ENCODE results near the gene MNAT1. TPM values are rescaled to one million over a fixed set of nuclear protein-coding genes. Genes with fewer than 3 reads are reported as not detected.
A peak's percentile ranks its signal among the peaks of the same experiment; 100 is the strongest.

MNAT1 gene
- total and polyA plus RNA-seq, 4 donors = 16.7 to 85.5 (median 21.6) TPM

DNA sequence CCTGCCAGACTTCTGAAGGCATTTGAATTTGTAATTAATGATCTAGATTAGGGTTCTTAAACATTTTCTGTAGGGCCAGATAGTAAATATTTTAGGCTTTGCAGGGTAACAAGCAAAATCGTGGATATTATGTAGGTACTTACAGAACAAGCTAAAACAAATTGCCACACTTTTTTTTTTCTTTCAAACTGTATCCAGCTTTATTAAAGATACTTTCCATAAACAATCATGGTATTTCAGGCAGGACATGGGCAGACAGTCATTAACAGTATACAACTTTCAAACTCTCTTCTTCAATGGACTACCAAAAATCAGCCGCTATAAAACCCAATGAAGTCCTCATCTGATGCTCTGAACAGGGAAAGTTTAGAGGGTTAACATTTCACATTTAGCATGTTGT lies 236.7 kb downstream of the MNAT1 start:
- no peaks in the 10 kb centered on the region for H3K9me3 ChIP-seq (ENCODE audit: control insufficient read depth in 4 of 4, insufficient read depth in 3 of 4, low read length in 3 of 4)
- DNase-seq (no peak), ATAC-seq (ENCODE audit: insufficient read depth, low FRiP score) (no peak)
- H3K36me3 ChIP-seq (ENCODE audit: control insufficient read depth in 4 of 4, insufficient read depth in 4 of 4, low read length in 4 of 4) = peaks cover 2 to 8% (median 5%) of the 10 kb centered on the region in 4 donors
- no peak overlapping the region for H3K4me3 ChIP-seq
- H3K27me3 ChIP-seq (ENCODE audit: control insufficient read depth in 3 of 3, insufficient read depth in 3 of 3, low read length in 2 of 3) = no peaks in the 10 kb centered on the region
- H3K4me1 ChIP-seq (ENCODE audit: control insufficient read depth in 5 of 5, insufficient read depth in 5 of 5, low read length in 5 of 5) = peaks cover 0 to 9% (median 0%) of the 10 kb centered on the region in 5 donors
- H3K9ac ChIP-seq (ENCODE audit: insufficient read depth in 1 of 2, low read length in 2 of 2) = no peak overlapping the region
- TF ChIP-seq, protein P1, sequence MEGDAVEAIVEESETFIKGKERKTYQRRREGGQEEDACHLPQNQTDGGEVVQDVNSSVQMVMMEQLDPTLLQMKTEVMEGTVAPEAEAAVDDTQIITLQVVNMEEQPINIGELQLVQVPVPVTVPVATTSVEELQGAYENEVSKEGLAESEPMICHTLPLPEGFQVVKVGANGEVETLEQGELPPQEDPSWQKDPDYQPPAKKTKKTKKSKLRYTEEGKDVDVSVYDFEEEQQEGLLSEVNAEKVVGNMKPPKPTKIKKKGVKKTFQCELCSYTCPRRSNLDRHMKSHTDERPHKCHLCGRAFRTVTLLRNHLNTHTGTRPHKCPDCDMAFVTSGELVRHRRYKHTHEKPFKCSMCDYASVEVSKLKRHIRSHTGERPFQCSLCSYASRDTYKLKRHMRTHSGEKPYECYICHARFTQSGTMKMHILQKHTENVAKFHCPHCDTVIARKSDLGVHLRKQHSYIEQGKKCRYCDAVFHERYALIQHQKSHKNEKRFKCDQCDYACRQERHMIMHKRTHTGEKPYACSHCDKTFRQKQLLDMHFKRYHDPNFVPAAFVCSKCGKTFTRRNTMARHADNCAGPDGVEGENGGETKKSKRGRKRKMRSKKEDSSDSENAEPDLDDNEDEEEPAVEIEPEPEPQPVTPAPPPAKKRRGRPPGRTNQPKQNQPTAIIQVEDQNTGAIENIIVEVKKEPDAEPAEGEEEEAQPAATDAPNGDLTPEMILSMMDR (IDR thresholded peaks at IDR 0.05; ENCODE audit: control extremely low read depth, extremely low read depth) = no peak
- no peak overlapping the region for H3K27ac ChIP-seq (ENCODE audit: low read depth in 1 of 2, low read length in 1 of 2)
- 36 to 41% methylated on average over 2 of the region's 2 CpGs for WGBS, 2 donors

DNA sequence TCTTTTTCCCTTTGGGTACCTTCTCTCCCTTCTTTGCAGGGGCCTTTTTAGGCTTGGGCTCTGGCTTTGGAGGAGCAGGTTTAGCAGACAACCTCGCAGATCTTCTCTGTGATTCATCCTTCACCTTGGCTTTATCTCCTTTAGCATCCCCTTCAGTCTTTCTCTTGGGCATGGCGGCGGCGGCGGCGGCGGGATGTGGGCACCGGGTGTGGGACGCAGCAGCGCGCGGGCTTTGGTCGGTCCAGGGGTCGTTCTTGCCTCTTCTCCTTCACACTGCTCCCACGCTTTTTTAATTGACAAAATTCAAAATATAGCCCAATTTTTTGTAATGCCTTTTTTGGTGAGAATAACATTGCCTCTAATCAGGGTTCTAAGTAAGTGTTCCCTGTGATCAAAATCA lies 237.7 kb downstream of the MNAT1 start:
- Histone ChIP-seq H3K9ac (ENCODE audit: insufficient read depth in 1 of 2, low read length in 2 of 2) (no peak overlapping the region), H3K4me3 (no peak overlapping the region), H3K36me3 (ENCODE audit: control insufficient read depth in 4 of 4, insufficient read depth in 4 of 4, low read length in 4 of 4) (peaks cover 2 to 8% (median 5%) of the 10 kb centered on the region in 4 donors), H3K4me1 (ENCODE audit: control insufficient read depth in 5 of 5, insufficient read depth in 5 of 5, low read length in 5 of 5) (peaks cover 0 to 9% (median 0%) of the 10 kb centered on the region in 5 donors), H3K9me3 (ENCODE audit: control insufficient read depth in 4 of 4, insufficient read depth in 3 of 4, low read length in 3 of 4) (no peaks in the 10 kb centered on the region), H3K27ac (ENCODE audit: low read depth in 1 of 2, low read length in 1 of 2) (no peak overlapping the region), H3K27me3 (ENCODE audit: control insufficient read depth in 3 of 3, insufficient read depth in 3 of 3, low read length in 2 of 3) (no peaks in the 10 kb centered on the region)
- TF ChIP-seq, protein P1 (IDR thresholded peaks at IDR 0.05; ENCODE audit: control extremely low read depth, extremely low read depth) = no peak
- no peak for DNase-seq
- WGBS, 2 donors = 97% methylated on average over 15 of the region's 15 CpGs
- no peak for ATAC-seq (ENCODE audit: insufficient read depth, low FRiP score)

DNA sequence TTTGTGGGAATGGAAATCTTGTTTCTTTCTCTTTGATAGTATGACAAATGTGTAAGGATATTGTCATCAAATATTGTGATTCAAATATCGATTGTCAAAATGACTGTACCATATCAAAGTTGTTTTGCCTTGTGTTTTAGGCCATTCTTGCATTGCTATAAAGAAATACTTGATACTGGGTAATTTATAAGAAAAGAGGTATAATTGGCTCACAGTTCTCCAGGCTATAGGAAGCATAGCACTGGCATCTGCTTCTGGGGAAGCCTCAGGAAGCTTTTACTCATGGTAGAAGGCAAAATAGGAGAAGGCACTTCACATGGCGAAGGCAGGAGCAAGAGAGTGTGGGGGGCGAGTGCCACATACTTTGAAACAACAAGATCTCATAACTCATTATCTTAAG lies 238.5 kb downstream of the MNAT1 start:
- WGBS, 2 donors = 98% methylated on average over 3 of the region's 3 CpGs
- TF ChIP-seq, protein P1 (IDR thresholded peaks at IDR 0.05; ENCODE audit: control extremely low read depth, extremely low read depth) = no peak
- H3K4me1 ChIP-seq (ENCODE audit: control insufficient read depth in 5 of 5, insufficient read depth in 5 of 5, low read length in 5 of 5) = peaks cover 0 to 9% (median 0%) of the 10 kb centered on the region in 5 donors
- no peak for DNase-seq
- no peak overlapping the region for H3K4me3 ChIP-seq
- no peaks in the 10 kb centered on the region for H3K9me3 ChIP-seq (ENCODE audit: control insufficient read depth in 4 of 4, insufficient read depth in 3 of 4, low read length in 3 of 4)
- peaks cover 2 to 8% (median 5%) of the 10 kb centered on the region in 4 donors for H3K36me3 ChIP-seq (ENCODE audit: control insufficient read depth in 4 of 4, insufficient read depth in 4 of 4, low read length in 4 of 4)
- no peak overlapping the region for H3K27ac ChIP-seq (ENCODE audit: low read depth in 1 of 2, low read length in 1 of 2)
- H3K27me3 ChIP-seq (ENCODE audit: control insufficient read depth in 3 of 3, insufficient read depth in 3 of 3, low read length in 2 of 3) = no peaks in the 10 kb centered on the region
- no peak for ATAC-seq (ENCODE audit: insufficient read depth, low FRiP score)
- H3K9ac ChIP-seq (ENCODE audit: insufficient read depth in 1 of 2, low read length in 2 of 2) = no peak overlapping the region

DNA sequence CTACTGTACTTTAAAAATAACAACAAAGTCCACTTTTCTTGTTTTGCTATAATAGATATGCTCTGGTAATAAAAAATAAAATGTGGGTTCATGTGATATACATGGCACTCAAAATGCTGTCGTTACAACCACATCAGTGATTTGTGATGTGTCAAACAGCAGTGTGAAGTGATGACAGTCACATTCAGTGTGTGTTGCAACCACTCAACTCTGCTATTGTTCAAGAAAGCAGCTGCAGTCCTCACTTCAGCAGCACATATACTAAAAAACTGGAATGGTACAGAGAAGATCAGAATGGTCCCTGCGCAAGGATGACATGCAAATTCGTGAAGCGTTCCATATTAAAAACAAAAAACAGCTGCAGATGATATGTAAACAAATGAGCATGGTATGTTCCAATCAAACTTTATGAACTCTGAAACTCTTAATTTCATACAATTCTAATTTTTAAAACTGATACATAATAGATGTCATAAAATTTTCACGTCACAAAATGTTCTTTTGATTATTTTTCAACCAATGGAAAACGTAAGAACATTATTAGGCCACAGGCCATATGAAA lies 239.6 kb downstream of the MNAT1 start:
- DNase-seq = peak; percentile 69 to 96 (median 91)
- H3K27me3 ChIP-seq (ENCODE audit: control insufficient read depth in 3 of 3, insufficient read depth in 3 of 3, low read length in 2 of 3) = no peaks in the 10 kb centered on the region
- H3K4me3 ChIP-seq = no peak overlapping the region
- TF ChIP-seq, protein P1 (IDR thresholded peaks at IDR 0.05; ENCODE audit: control extremely low read depth, extremely low read depth) = no peak
- 83 to 84% methylated on average over 6 of the region's 6 CpGs for WGBS, 2 donors
- peaks cover 2 to 8% (median 5%) of the 10 kb centered on the region in 4 donors for H3K36me3 ChIP-seq (ENCODE audit: control insufficient read depth in 4 of 4, insufficient read depth in 4 of 4, low read length in 4 of 4)
- peaks cover 0 to 15% (median 0%) of the 10 kb centered on the region in 5 donors for H3K4me1 ChIP-seq (ENCODE audit: control insufficient read depth in 5 of 5, insufficient read depth in 5 of 5, low read length in 5 of 5)
- no peak overlapping the region for H3K9ac ChIP-seq (ENCODE audit: insufficient read depth in 1 of 2, low read length in 2 of 2)
- no peaks in the 10 kb centered on the region for H3K9me3 ChIP-seq (ENCODE audit: control insufficient read depth in 4 of 4, insufficient read depth in 3 of 4, low read length in 3 of 4)
- no peak for ATAC-seq (ENCODE audit: insufficient read depth, low FRiP score)
- H3K27ac ChIP-seq (ENCODE audit: low read depth in 1 of 2, low read length in 1 of 2) = no peak overlapping the region

Data from lung (tissue), 12 donors.